ENCODE data around the gene URM1.

- TF ChIP-seq EZH2 (IDR thresholded peaks at IDR 0.05): no peak
- no peak for TF ChIP-seq POLR2AphosphoS5 (IDR thresholded peaks at IDR 0.05; ENCODE audit: borderline replicate concordance, low read depth, low read length)
Measured at GRCh38 chr9:128439273-128439672, 68.1 kb downstream of the URM1 start.

Data from SK-N-MC (cell line).